Esophagus squamous epithelium (tissue), 4 donors: ENCODE data around the gene TUT7.

ENCODE experiments used
- POLR2A ChIP-seq, 4 donors: fragments of 450-650 bp; IDR thresholded peaks; one replicate each; pipeline ENCODE4 v1.6.1; 2017; ENCODE audit warnings: antibody characterized with exemption in 4 of 4, mild to moderate bottlenecking in 4 of 4, moderate library complexity in 3 of 4
- TF ChIP-seq, protein P1 (sequence below), 6 experiments: fragments of 450-650 bp in 4 of 6; fragments of 200-600 bp in 2 of 6; sonication (generic) in 2 of 6; IDR thresholded peaks; one replicate each; pipeline ENCODE4 v1.5.1; 2016 to 2019; ENCODE audit warnings: antibody characterized with exemption in 6 of 6, mild to moderate bottlenecking in 4 of 6, moderate library complexity in 4 of 6

DNA sequence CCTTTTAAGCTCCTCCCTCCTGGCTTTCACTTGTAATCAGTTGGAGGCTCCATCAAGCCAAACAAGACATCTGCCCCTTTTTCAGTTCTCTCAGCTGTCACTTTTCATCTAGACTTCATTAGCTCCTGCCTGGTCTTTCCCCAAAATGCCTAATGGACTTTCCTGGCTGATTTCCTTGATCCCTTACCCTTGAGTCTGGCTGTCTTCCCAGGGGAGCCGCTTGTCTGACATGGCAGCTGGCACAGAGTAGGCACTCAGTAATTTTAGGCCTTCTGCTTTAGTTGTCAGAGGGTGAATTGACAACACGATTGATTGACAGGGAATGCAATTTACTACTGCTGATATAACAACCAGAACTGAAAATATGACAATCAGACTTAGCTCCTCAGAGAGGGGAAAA lies 96.8 kb downstream of the TUT7 start:
- TF ChIP-seq, protein P1, sequence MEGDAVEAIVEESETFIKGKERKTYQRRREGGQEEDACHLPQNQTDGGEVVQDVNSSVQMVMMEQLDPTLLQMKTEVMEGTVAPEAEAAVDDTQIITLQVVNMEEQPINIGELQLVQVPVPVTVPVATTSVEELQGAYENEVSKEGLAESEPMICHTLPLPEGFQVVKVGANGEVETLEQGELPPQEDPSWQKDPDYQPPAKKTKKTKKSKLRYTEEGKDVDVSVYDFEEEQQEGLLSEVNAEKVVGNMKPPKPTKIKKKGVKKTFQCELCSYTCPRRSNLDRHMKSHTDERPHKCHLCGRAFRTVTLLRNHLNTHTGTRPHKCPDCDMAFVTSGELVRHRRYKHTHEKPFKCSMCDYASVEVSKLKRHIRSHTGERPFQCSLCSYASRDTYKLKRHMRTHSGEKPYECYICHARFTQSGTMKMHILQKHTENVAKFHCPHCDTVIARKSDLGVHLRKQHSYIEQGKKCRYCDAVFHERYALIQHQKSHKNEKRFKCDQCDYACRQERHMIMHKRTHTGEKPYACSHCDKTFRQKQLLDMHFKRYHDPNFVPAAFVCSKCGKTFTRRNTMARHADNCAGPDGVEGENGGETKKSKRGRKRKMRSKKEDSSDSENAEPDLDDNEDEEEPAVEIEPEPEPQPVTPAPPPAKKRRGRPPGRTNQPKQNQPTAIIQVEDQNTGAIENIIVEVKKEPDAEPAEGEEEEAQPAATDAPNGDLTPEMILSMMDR (IDR thresholded peaks at IDR 0.05), result no peak
- no peak for TF ChIP-seq POLR2A (IDR thresholded peaks at IDR 0.05)
